ENCODE measurements around the gene DNER.

GRCh38 chr2:229701716-229702115, 12.6 kb downstream of the DNER start:
- TF ChIP-seq RAD21 (IDR thresholded peaks at IDR 0.05; ENCODE audit: low read length) (no peak), POLR2A (IDR thresholded peaks at IDR 0.05; ENCODE audit: low read depth, low read length) (no peak), CTCF (conservative IDR thresholded peaks at IDR 0.05; ENCODE audit: low read depth, low read length) (no peak), CHD1 (IDR thresholded peaks at IDR 0.05; ENCODE audit: low read depth, low read length) (no peak), BHLHE40 (IDR thresholded peaks at IDR 0.05; ENCODE audit: low read depth, low read length) (no peak)

All from IMR-90 (cell line).